WTC11 (cell line): Measurements from ENCODE around the gene KRT40.

Experiments
- CREB1 ChIP-seq: sonication (generic); formaldehyde crosslinking; IDR thresholded peaks from 2 replicates; pipeline ENCODE4 v1.8.0; 2023; ENCODE audit warnings: mild to moderate bottlenecking, missing genetic modification reagents
- CTCF ChIP-seq: fragments of 200-600 bp; IDR thresholded peaks from 2 replicates; pipeline ENCODE4 v1.8.0; 2022; ENCODE audit warnings: antibody characterized with exemption
- E2F1 ChIP-seq: sonication (generic); formaldehyde crosslinking; IDR thresholded peaks from 2 replicates; pipeline ENCODE4 v1.8.0; 2022; ENCODE audit warnings: mild to moderate bottlenecking, missing genetic modification reagents
- ETV6 ChIP-seq: sonication (generic); formaldehyde crosslinking; IDR thresholded peaks from 2 replicates; pipeline ENCODE4 v1.8.1; 2022; ENCODE audit warnings: mild to moderate bottlenecking, missing genetic modification reagents
- FOXP1 ChIP-seq: sonication (generic); formaldehyde crosslinking; IDR thresholded peaks from 2 replicates; pipeline ENCODE4 v1.8.0; 2022; ENCODE audit warnings: missing genetic modification reagents, mild to moderate bottlenecking, moderate library complexity, borderline replicate concordance
- IRF1 ChIP-seq: sonication (generic); formaldehyde crosslinking; IDR thresholded peaks from 2 replicates; pipeline ENCODE4 v1.8.0; 2023; ENCODE audit warnings: missing genetic modification reagents
- MAX ChIP-seq: sonication (generic); formaldehyde crosslinking; IDR thresholded peaks from 2 replicates; pipeline ENCODE4 v1.8.0; 2022; ENCODE audit warnings: mild to moderate bottlenecking, missing genetic modification reagents
- NFYB ChIP-seq: sonication (generic); formaldehyde crosslinking; conservative IDR thresholded peaks from 2 replicates; pipeline ENCODE4 v1.8.0; 2022; ENCODE audit warnings: low read depth, missing genetic modification reagents
- TCF7 ChIP-seq: sonication (generic); formaldehyde crosslinking; IDR thresholded peaks from 2 replicates; pipeline ENCODE4 v1.8.0; 2022; ENCODE audit warnings: mild to moderate bottlenecking, low read depth, missing genetic modification reagents, moderate library complexity
- TEAD4 ChIP-seq: sonication (generic); formaldehyde crosslinking; IDR thresholded peaks from 2 replicates; pipeline ENCODE4 v1.8.0; 2022; ENCODE audit warnings: mild to moderate bottlenecking, missing genetic modification reagents
- TF ChIP-seq, protein P1 (sequence below): sonication (generic); formaldehyde crosslinking; IDR thresholded peaks from 2 replicates; pipeline ENCODE4 v1.8.1; 2023; ENCODE audit warnings: mild to moderate bottlenecking, missing genetic modification reagents, borderline replicate concordance
- TF ChIP-seq, protein P2 (sequence below): sonication (generic); formaldehyde crosslinking; IDR thresholded peaks from 2 replicates; pipeline ENCODE4 v1.8.1; 2023; ENCODE audit warnings: mild to moderate bottlenecking, missing genetic modification reagents, moderate library complexity

DNA sequence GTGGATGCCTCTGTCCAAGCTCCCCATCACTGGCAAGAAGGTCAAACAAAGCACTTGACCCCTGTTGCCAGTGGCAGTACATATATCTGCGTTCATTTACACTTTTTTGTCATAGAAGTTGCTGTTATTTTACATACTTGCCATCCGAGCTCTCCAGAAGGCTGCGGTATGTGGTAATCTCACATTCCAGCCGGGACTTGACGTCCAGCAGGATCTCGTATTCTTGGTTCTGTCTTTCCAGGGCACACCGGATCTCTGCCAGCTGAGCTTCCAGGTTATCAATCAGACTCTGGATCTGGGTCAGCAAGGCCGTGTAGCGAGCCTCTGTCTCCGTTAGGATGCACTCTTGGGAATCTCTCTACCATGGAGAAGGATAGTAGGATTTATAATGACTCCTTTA is 24.0 kb downstream of the KRT40 start:
- TF ChIP-seq CREB1 = no peak
- TF ChIP-seq CTCF = no peak
- no peak for TF ChIP-seq ETV6 (CRISPR knock-in tag)
- no peak for TF ChIP-seq NFYB (CRISPR knock-in tag)
- TF ChIP-seq, protein P1, sequence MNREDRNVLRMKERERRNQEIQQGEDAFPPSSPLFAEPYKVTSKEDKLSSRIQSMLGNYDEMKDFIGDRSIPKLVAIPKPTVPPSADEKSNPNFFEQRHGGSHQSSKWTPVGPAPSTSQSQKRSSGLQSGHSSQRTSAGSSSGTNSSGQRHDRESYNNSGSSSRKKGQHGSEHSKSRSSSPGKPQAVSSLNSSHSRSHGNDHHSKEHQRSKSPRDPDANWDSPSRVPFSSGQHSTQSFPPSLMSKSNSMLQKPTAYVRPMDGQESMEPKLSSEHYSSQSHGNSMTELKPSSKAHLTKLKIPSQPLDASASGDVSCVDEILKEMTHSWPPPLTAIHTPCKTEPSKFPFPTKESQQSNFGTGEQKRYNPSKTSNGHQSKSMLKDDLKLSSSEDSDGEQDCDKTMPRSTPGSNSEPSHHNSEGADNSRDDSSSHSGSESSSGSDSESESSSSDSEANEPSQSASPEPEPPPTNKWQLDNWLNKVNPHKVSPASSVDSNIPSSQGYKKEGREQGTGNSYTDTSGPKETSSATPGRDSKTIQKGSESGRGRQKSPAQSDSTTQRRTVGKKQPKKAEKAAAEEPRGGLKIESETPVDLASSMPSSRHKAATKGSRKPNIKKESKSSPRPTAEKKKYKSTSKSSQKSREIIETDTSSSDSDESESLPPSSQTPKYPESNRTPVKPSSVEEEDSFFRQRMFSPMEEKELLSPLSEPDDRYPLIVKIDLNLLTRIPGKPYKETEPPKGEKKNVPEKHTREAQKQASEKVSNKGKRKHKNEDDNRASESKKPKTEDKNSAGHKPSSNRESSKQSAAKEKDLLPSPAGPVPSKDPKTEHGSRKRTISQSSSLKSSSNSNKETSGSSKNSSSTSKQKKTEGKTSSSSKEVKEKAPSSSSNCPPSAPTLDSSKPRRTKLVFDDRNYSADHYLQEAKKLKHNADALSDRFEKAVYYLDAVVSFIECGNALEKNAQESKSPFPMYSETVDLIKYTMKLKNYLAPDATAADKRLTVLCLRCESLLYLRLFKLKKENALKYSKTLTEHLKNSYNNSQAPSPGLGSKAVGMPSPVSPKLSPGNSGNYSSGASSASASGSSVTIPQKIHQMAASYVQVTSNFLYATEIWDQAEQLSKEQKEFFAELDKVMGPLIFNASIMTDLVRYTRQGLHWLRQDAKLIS (CRISPR knock-in tag) = no peak
- no peak for TF ChIP-seq E2F1 (CRISPR knock-in tag)
- TF ChIP-seq TCF7 (CRISPR knock-in tag) = no peak
- TF ChIP-seq MAX (CRISPR knock-in tag) = no peak
- no peak for TF ChIP-seq IRF1
- no peak for TF ChIP-seq FOXP1 (CRISPR knock-in tag)
- TF ChIP-seq, protein P2, sequence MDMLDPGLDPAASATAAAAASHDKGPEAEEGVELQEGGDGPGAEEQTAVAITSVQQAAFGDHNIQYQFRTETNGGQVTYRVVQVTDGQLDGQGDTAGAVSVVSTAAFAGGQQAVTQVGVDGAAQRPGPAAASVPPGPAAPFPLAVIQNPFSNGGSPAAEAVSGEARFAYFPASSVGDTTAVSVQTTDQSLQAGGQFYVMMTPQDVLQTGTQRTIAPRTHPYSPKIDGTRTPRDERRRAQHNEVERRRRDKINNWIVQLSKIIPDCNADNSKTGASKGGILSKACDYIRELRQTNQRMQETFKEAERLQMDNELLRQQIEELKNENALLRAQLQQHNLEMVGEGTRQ (CRISPR knock-in tag) = no peak
- no peak for TF ChIP-seq TEAD4 (CRISPR knock-in tag)
